IMR-90 (cell line): Measurements from ENCODE around the gene KCNJ6. TPM values are rescaled to one million over a fixed set of nuclear protein-coding genes. Genes with fewer than 3 reads are reported as not detected.
A peak's percentile ranks its signal among the peaks of the same experiment; 100 is the strongest.

Source experiments
- ATAC-seq: fragments of 200-7000 bp; cut with Tn5 transposase; 2 replicates; pipeline ENCODE4 v1.9.1; 2020; ENCODE audit warnings: low read depth, mild to moderate bottlenecking, moderate library complexity
- BruUV-seq: library from RNA; stranded (reverse); fragments of 400-500 nt; replicated peaks from 2 replicates; lab custom pipeline; 2021; lab: Mats Ljungman, UMichigan
- CTCF ChIA-PET: fragments of 300-600 bp; formaldehyde crosslinking; extraction: SDS; loops from one replicate; lab custom pipeline; 2021; ENCODE audit warnings: antibody characterized with exemption; lab: Yijun Ruan, JAX
- POLR2A ChIA-PET: fragments of 300-600 bp; sonication (Branson Sonifier 250); formaldehyde crosslinking; loops from one replicate; lab custom pipeline; 2022; ENCODE audit warnings: antibody characterized with exemption; ENCODE audit not compliant: unreplicated experiment; lab: Charles Lee
- DNase-seq: peaks from one replicate; pipeline ENCODE4 v3.0.0; 2013
- H2AFZ ChIP-seq: replicated peaks from 2 replicates; pipeline ENCODE3; 2013; ENCODE audit warnings: low read length, mild to moderate bottlenecking; ENCODE audit not compliant: poor library complexity
- H2AK5ac ChIP-seq: 2 replicates; pipeline ENCODE4 v1.6.1; 2013; ENCODE audit warnings: low read depth, low read length, inconsistent platforms
- H2AK9ac ChIP-seq: replicated peaks from 2 replicates; pipeline ENCODE3; 2013; ENCODE audit warnings: mild to moderate bottlenecking, low read depth, low read length, moderate library complexity; ENCODE audit not compliant: poor library complexity
- H2BK120ac ChIP-seq: 2 replicates; pipeline ENCODE4 v1.6.1; 2013; ENCODE audit warnings: low read depth, low read length, inconsistent platforms
- H2BK15ac ChIP-seq: 3 replicates; pipeline ENCODE4 v1.6.1; 2013; ENCODE audit warnings: low read depth, low read length, inconsistent platforms
- H2BK20ac ChIP-seq: 2 replicates; pipeline ENCODE4 v1.6.1; 2013; ENCODE audit warnings: low read depth, mild to moderate bottlenecking, inconsistent platforms, low read length, moderate library complexity
- H2BK5ac ChIP-seq: 2 replicates; pipeline ENCODE4 v1.6.1; 2013; ENCODE audit warnings: mild to moderate bottlenecking, low read depth, low read length, inconsistent platforms; ENCODE audit not compliant: poor library complexity, severe bottlenecking
- H3K14ac ChIP-seq: replicated peaks from 2 replicates; pipeline ENCODE4 v1.6.1; 2013; ENCODE audit warnings: low read depth, low read length, inconsistent platforms
- H3K18ac ChIP-seq: 2 replicates; pipeline ENCODE4 v1.6.1; 2013; ENCODE audit warnings: low read depth, low read length, control low read depth
- H3K23ac ChIP-seq: 2 replicates; pipeline ENCODE4 v1.6.1; 2013; ENCODE audit warnings: low read depth, low read length, inconsistent platforms
- H3K27ac ChIP-seq: 2 replicates; pipeline ENCODE4 v1.5.1; 2013; ENCODE audit warnings: mild to moderate bottlenecking, control low read depth, low read length; ENCODE audit not compliant: insufficient read depth
- H3K27me3 ChIP-seq: 2 replicates; pipeline ENCODE4 v1.6.1; 2013; ENCODE audit warnings: low read length; ENCODE audit not compliant: control insufficient read depth, insufficient read depth
- H3K36me3 ChIP-seq: 2 replicates; pipeline ENCODE4 v1.6.1; 2013; ENCODE audit warnings: low read length, mixed read lengths; ENCODE audit not compliant: control insufficient read depth, insufficient read depth
- H3K4ac ChIP-seq: 2 replicates; pipeline ENCODE4 v1.6.1; 2013; ENCODE audit warnings: low read depth, low read length, inconsistent platforms
- H3K4me1 ChIP-seq: 2 replicates; pipeline ENCODE4 v1.6.1; 2013; ENCODE audit warnings: low read length, mixed read lengths; ENCODE audit not compliant: control insufficient read depth, insufficient read depth
- H3K4me2 ChIP-seq: 2 replicates; pipeline ENCODE4 v1.6.1; 2013; ENCODE audit warnings: low read depth, mild to moderate bottlenecking, control low read depth, low read length, moderate library complexity
- H3K4me3 ChIP-seq: 2 replicates; pipeline ENCODE4 v1.5.1; 2013; ENCODE audit warnings: low read depth, mild to moderate bottlenecking, control low read depth, low read length, moderate library complexity; ENCODE audit not compliant: insufficient read depth
- H3K56ac ChIP-seq: 2 replicates; pipeline ENCODE4 v1.6.1; 2013; ENCODE audit warnings: low read length, inconsistent platforms; ENCODE audit not compliant: insufficient read depth; ENCODE audit errors: extremely low read depth
- H3K79me1 ChIP-seq, 2 experiments: 2 replicates each; pipeline ENCODE4 v1.6.1; 2013; ENCODE audit warnings: low read length in 2 of 2, inconsistent platforms in 1 of 2, low read depth in 1 of 2
- H3K9ac ChIP-seq: 2 replicates; pipeline ENCODE4 v1.6.1; 2013; ENCODE audit warnings: low read depth, low read length, control low read depth
- H3K9me1 ChIP-seq: 2 replicates; pipeline ENCODE4 v1.6.1; 2013; ENCODE audit warnings: low read length, inconsistent platforms; ENCODE audit not compliant: insufficient read depth
- H3K9me3 ChIP-seq: 2 replicates; pipeline ENCODE4 v1.6.1; 2013; ENCODE audit warnings: low read length; ENCODE audit not compliant: control insufficient read depth, insufficient read depth
- H4K20me1 ChIP-seq: 2 replicates; pipeline ENCODE4 v1.6.1; 2013; ENCODE audit warnings: low read length, inconsistent platforms; ENCODE audit not compliant: insufficient read depth
- H4K5ac ChIP-seq: 2 replicates; pipeline ENCODE4 v1.6.1; 2013; ENCODE audit warnings: mild to moderate bottlenecking, low read depth, low read length, control low read depth
- H4K8ac ChIP-seq, 2 experiments: 2 replicates each; pipeline ENCODE4 v1.6.1; 2013; ENCODE audit warnings: low read depth in 2 of 2, low read length in 2 of 2, control low read depth in 1 of 2, inconsistent platforms in 1 of 2
- H4K91ac ChIP-seq: 2 replicates; pipeline ENCODE4 v1.6.1; 2013; ENCODE audit warnings: low read depth, low read length, inconsistent platforms; ENCODE audit not compliant: insufficient read depth
- BHLHE40 ChIP-seq: fragments of 150-350 bp; IDR thresholded peaks from 2 replicates; pipeline ENCODE4 v1.6.1; 2016; ENCODE audit warnings: mild to moderate bottlenecking, low read depth, low read length
- CEBPB ChIP-seq: IDR thresholded peaks from 2 replicates; pipeline ENCODE4 v1.6.1; 2012; ENCODE audit warnings: low read depth, low read length, improper control_type of control experiment
- CTCF ChIP-seq: conservative IDR thresholded peaks from 2 replicates; pipeline ENCODE4 v1.5.1; 2012; ENCODE audit warnings: mild to moderate bottlenecking, low read depth, low read length, improper control_type of control experiment
- FOS ChIP-seq: fragments of 150-350 bp; IDR thresholded peaks from 2 replicates; pipeline ENCODE4 v1.6.1; 2016; ENCODE audit warnings: low read depth, low read length
- MAFK ChIP-seq: IDR thresholded peaks from 2 replicates; pipeline ENCODE4 v1.6.1; 2012; ENCODE audit warnings: low read depth, low read length, improper control_type of control experiment
- MAZ ChIP-seq: IDR thresholded peaks from 2 replicates; pipeline ENCODE4 v1.6.1; 2012; ENCODE audit warnings: low read depth, mild to moderate bottlenecking, low read length, improper control_type of control experiment, moderate library complexity, borderline replicate concordance
- MXI1 ChIP-seq: IDR thresholded peaks from 2 replicates; pipeline ENCODE4 v1.6.1; 2012; ENCODE audit warnings: low read depth, mild to moderate bottlenecking, low read length, moderate library complexity, borderline replicate concordance
- NFE2L2 ChIP-seq: fragments of 150-350 bp; IDR thresholded peaks from 2 replicates; pipeline ENCODE4 v1.6.1; 2016; ENCODE audit warnings: low read depth, mild to moderate bottlenecking, low read length
- POLR2A ChIP-seq: IDR thresholded peaks from 2 replicates; pipeline ENCODE4 v1.6.1; 2012; ENCODE audit warnings: mild to moderate bottlenecking, low read depth, low read length
- RAD21 ChIP-seq: IDR thresholded peaks from 2 replicates; pipeline ENCODE4 v1.6.1; 2012; ENCODE audit warnings: low read length, improper control_type of control experiment
- RCOR1 ChIP-seq: IDR thresholded peaks from 2 replicates; pipeline ENCODE4 v1.6.1; 2012; ENCODE audit warnings: mild to moderate bottlenecking, low read length, improper control_type of control experiment; ENCODE audit not compliant: insufficient replicate concordance
- RFX5 ChIP-seq: IDR thresholded peaks from 2 replicates; pipeline ENCODE4 v1.8.0; 2012; ENCODE audit warnings: low read depth, mild to moderate bottlenecking, low read length, moderate library complexity
- SMC3 ChIP-seq: fragments of 150-350 bp; IDR thresholded peaks from 2 replicates; pipeline ENCODE4 v1.6.1; 2016; ENCODE audit warnings: low read depth, mild to moderate bottlenecking, antibody characterized with exemption, low read length, moderate library complexity
- WGBS, 2 experiments: methylation state at CpG; one replicate each; pipeline versions ENCODE4 v1.1.5 to v1.1.7; 2013; ENCODE audit warnings: missing lambda C conversion rate in 2 of 2; ENCODE audit not compliant: insufficient read length in 1 of 2; ENCODE audit errors: extremely low coverage in 2 of 2; 5-methylcytosine and 5-hydroxymethylcytosine counted together
- dilution Hi-C: fragments of 300-500 bp; cut with HindIII; formaldehyde crosslinking; loops from one replicate; pipeline ENCODE4 v1.14.3; 2018; ENCODE audit warnings: low sequenced_read_pairs; ENCODE audit not compliant: unreplicated experiment
- in situ Hi-C: fragments of 300-500 bp; cut with MboI; formaldehyde crosslinking; loops from 3 replicates; pipeline ENCODE4 v1.14.3; 2019; ENCODE audit warnings: low sequenced_read_pairs, inconsistent platforms, mixed read lengths
- intact Hi-C: fragments of 100-400 bp; cut with micrococcal nuclease; formaldehyde crosslinking; loops from 2 replicates; pipeline ENCODE4 v1.10.0; 2022
- polyA plus RNA-seq, 3 experiments: library from polyadenylated mRNA; depleted of rRNA; stranded (reverse); fragments of >200 nt; gene quantifications; 2 replicates each; pipeline ENCODE4 v1.2.3, GENCODE V29; 2012; ENCODE audit warnings: low replicate concordance in 1 of 3
- total RNA-seq: library from RNA; depleted of rRNA; stranded (reverse); fragments of >200 nt; gene quantifications from 2 replicates; pipeline ENCODE4 v1.2.3, GENCODE V29; 2012
- TF ChIP-seq, protein P1 (sequence below): fragments of 150-350 bp; IDR thresholded peaks from 2 replicates; pipeline ENCODE4 v1.6.1; 2017; ENCODE audit warnings: mild to moderate bottlenecking, antibody characterized with exemption, low read length, low read depth
- TF ChIP-seq, protein P2 (sequence below): fragments of 150-350 bp; IDR thresholded peaks from 2 replicates; pipeline ENCODE4 v1.6.1; 2016; ENCODE audit warnings: low read depth, mild to moderate bottlenecking, low read length, moderate library complexity, borderline replicate concordance

Gene KCNJ6
- total and polyA plus RNA-seq, 2 of the 4 experiments (the other 2 are of a cell fraction), result under 0.01 to 0.02 TPM

GRCh38 chr21:37568415-37568814 lies 347.8 kb downstream of the KCNJ6 start:
- no TSS peak for BruUV-seq

More at GRCh38 chr21:37568415-37568814, 347.8 kb downstream of the KCNJ6 start:
- Histone ChIP-seq H4K5ac (no peak overlapping the region), H3K36me3 (no peaks in the 10 kb centered on the region), H3K56ac (no peak overlapping the region), H2AK5ac (no peak overlapping the region), H2BK20ac (no peak overlapping the region), H3K9me1 (peaks cover 8% of the 10 kb centered on the region), H2AFZ (peak overlapping the region; percentile 44), H2BK5ac (no peak overlapping the region), H3K18ac (no peak overlapping the region), H4K20me1 (peaks cover 3% of the 10 kb centered on the region; the same call in 1 of the 2 replicates), H3K4me2 (no peak overlapping the region), H4K8ac (no peak overlapping the region), H3K14ac (no peak overlapping the region), H3K23ac (no peak overlapping the region), H2BK120ac (no peak overlapping the region), H3K4me3 (no peak overlapping the region), H3K79me1 (peaks cover 0 to 5% of the 10 kb centered on the region in 2 experiments; a peak in 3 of 4 replicates), H2BK15ac (no peak overlapping the region), H4K91ac (no peak overlapping the region), H3K4ac (no peak overlapping the region), H3K27me3 (peaks cover 8% of the 10 kb centered on the region), H3K27ac (no peak overlapping the region), H3K9me3 (peaks cover 2% of the 10 kb centered on the region), H2AK9ac (no peak overlapping the region), H3K9ac (no peak overlapping the region), H3K4me1 (peaks cover 6% of the 10 kb centered on the region)
- intact Hi-C loops, result no loop called here
- dilution Hi-C loops, result no loop called here
- no peak for ATAC-seq
- TF ChIP-seq SMC3 (no peak), RCOR1 (no peak), RFX5 (no peak), MXI1 (no peak), CEBPB (no peak), MAZ (no peak), CTCF (no peak), MAFK (no peak), RAD21 (no peak), FOS (no peak), BHLHE40 (no peak), NFE2L2 (no peak), POLR2A (no peak)
- TF ChIP-seq, protein P1, sequence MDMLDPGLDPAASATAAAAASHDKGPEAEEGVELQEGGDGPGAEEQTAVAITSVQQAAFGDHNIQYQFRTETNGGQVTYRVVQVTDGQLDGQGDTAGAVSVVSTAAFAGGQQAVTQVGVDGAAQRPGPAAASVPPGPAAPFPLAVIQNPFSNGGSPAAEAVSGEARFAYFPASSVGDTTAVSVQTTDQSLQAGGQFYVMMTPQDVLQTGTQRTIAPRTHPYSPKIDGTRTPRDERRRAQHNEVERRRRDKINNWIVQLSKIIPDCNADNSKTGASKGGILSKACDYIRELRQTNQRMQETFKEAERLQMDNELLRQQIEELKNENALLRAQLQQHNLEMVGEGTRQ, result no peak
- TF ChIP-seq, protein P2, sequence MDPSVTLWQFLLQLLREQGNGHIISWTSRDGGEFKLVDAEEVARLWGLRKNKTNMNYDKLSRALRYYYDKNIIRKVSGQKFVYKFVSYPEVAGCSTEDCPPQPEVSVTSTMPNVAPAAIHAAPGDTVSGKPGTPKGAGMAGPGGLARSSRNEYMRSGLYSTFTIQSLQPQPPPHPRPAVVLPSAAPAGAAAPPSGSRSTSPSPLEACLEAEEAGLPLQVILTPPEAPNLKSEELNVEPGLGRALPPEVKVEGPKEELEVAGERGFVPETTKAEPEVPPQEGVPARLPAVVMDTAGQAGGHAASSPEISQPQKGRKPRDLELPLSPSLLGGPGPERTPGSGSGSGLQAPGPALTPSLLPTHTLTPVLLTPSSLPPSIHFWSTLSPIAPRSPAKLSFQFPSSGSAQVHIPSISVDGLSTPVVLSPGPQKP, result no peak
- no peak for DNase-seq
- ChIA-PET CTCF (no interaction called here), POLR2A (no interaction called here)
- in situ Hi-C loops, result no loop called here
- WGBS, 2 experiments, result no CpG with 5 or more reads among the region's 6 CpGs
